ENCODE results near the gene FBXL15.

DNA sequence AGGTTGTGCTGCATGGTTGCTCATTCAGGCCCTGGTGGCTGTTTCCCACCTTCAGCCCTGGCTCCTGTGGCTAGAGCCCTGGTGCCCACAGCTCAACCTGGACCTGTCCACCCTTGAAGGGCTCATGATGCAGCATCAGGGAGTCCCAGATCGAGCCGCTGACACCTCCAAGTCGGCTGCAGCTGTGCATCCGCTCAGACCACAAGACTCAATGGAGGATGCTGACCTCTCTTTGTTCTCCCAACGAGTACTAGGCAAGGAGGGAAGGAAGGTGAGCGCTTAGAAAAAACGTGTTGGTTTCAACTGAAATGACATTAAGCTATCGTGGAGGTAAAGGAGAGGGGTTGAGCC lies 40.2 kb downstream of the FBXL15 start:
- TF ChIP-seq, protein P1, sequence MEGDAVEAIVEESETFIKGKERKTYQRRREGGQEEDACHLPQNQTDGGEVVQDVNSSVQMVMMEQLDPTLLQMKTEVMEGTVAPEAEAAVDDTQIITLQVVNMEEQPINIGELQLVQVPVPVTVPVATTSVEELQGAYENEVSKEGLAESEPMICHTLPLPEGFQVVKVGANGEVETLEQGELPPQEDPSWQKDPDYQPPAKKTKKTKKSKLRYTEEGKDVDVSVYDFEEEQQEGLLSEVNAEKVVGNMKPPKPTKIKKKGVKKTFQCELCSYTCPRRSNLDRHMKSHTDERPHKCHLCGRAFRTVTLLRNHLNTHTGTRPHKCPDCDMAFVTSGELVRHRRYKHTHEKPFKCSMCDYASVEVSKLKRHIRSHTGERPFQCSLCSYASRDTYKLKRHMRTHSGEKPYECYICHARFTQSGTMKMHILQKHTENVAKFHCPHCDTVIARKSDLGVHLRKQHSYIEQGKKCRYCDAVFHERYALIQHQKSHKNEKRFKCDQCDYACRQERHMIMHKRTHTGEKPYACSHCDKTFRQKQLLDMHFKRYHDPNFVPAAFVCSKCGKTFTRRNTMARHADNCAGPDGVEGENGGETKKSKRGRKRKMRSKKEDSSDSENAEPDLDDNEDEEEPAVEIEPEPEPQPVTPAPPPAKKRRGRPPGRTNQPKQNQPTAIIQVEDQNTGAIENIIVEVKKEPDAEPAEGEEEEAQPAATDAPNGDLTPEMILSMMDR (IDR thresholded peaks at IDR 0.05 in 8 of 11, conservative IDR thresholded peaks at IDR 0.05 in 3 of 11) = no peak
- TF ChIP-seq POLR2A (IDR thresholded peaks at IDR 0.05) (no peak), POLR2AphosphoS5 (IDR thresholded peaks at IDR 0.05) (no peak)
